Measurements from ENCODE around the gene FAM83C.

- TF ChIP-seq CTCF (IDR thresholded peaks at IDR 0.05) (peak; percentile 73), FOXJ3 (CRISPR knock-in tag; IDR thresholded peaks at IDR 0.05) (no peak), CHD2 (IDR thresholded peaks at IDR 0.05; ENCODE audit: low read length, partially characterized antibody) (no peak), POLR2AphosphoS5 (IDR thresholded peaks at IDR 0.05; ENCODE audit: low read depth, low read length) (no peak)
- TF ChIP-seq, protein P1, sequence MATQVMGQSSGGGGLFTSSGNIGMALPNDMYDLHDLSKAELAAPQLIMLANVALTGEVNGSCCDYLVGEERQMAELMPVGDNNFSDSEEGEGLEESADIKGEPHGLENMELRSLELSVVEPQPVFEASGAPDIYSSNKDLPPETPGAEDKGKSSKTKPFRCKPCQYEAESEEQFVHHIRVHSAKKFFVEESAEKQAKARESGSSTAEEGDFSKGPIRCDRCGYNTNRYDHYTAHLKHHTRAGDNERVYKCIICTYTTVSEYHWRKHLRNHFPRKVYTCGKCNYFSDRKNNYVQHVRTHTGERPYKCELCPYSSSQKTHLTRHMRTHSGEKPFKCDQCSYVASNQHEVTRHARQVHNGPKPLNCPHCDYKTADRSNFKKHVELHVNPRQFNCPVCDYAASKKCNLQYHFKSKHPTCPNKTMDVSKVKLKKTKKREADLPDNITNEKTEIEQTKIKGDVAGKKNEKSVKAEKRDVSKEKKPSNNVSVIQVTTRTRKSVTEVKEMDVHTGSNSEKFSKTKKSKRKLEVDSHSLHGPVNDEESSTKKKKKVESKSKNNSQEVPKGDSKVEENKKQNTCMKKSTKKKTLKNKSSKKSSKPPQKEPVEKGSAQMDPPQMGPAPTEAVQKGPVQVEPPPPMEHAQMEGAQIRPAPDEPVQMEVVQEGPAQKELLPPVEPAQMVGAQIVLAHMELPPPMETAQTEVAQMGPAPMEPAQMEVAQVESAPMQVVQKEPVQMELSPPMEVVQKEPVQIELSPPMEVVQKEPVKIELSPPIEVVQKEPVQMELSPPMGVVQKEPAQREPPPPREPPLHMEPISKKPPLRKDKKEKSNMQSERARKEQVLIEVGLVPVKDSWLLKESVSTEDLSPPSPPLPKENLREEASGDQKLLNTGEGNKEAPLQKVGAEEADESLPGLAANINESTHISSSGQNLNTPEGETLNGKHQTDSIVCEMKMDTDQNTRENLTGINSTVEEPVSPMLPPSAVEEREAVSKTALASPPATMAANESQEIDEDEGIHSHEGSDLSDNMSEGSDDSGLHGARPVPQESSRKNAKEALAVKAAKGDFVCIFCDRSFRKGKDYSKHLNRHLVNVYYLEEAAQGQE (IDR thresholded peaks at IDR 0.05; ENCODE audit: low read depth, low read length) = no peak
Observed at GRCh38 chr20:35306931-35307517, 14.8 kb upstream of the FAM83C start.

Data from SK-N-SH (cell line).